Measurements from ENCODE around the gene TBC1D10B. TPM values are rescaled to one million over a fixed set of nuclear protein-coding genes. Genes with fewer than 3 reads are reported as not detected.
"Not testable (repeated sequence)": the region's sequence is repeated elsewhere in the genome, so short reads cannot be mapped to it uniquely, and the experiment has no call there.

TBC1D10B gene
- total and polyA plus RNA-seq, 9 of the 15 experiments (the other 6 are each of a cell fraction or from before 2014, with no cell fraction given): 2.2 to 55.4 (median 17.5) TPM

DNA sequence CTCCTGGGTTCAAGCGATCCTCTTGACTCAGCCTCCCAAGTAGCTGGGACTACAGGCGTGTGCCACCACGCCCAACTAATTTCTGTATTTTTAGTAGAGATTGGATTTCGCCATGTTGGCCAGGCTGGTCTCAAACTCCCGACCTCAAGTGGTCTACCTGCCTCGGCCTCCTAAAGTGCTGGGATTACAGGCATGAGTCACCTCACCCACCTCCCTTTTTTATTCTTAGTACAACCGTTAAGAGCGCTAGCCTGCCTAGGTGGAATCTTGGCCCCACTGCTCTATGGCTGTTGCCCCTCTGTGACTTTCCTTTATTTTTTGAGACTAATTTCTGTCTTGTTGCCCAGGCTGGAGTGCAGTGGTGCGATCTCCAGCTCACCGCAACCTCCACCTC is 32.3 kb downstream of the TBC1D10B start:
- in situ Hi-C loops (cut with MboI); DNase-seq (ENCODE audit: extremely low read depth in 1 of 4, low spot score in 3 of 4); H2AFZ ChIP-seq (ENCODE audit: low read depth, low read length); H3K36me3 ChIP-seq (ENCODE audit: control insufficient read depth, insufficient read depth, low read length); H3K9ac ChIP-seq (ENCODE audit: insufficient read depth in 1 of 2, low read depth in 2 of 2, low read length in 2 of 2); H3K27ac ChIP-seq (ENCODE audit: extremely low read depth, low read depth, low read length); BruUV-seq (replicated peaks); FAIRE-seq; H3K9me3 ChIP-seq (replicated peaks; ENCODE audit: control insufficient read depth, insufficient read depth, low read depth, low read length); H3K4me3 ChIP-seq; ATAC-seq; H3K27me3 ChIP-seq (ENCODE audit: control insufficient read depth in 2 of 2, insufficient read depth in 2 of 2, low read length in 2 of 2); intact Hi-C loops (cut with micrococcal nuclease); CTCF ChIA-PET (ENCODE audit: low intra/inter-chr PET ratio); H4K20me1 ChIP-seq (replicated peaks; ENCODE audit: control insufficient read depth, insufficient read depth, low read length); H3K4me2 ChIP-seq (ENCODE audit: insufficient read depth, low read length); H3K9me1 ChIP-seq (ENCODE audit: control insufficient read depth, insufficient read depth, low read length): not testable (repeated sequence)
- 62% methylated on average over 7 of the region's 10 CpGs for WGBS (ENCODE audit: insufficient coverage, low coverage, missing lambda C conversion rate)
- peaks cover 14% of the 10 kb centered on the region for H3K79me2 ChIP-seq (ENCODE audit: control insufficient read depth, insufficient read depth, low read length)
- peaks cover 8 to 22% of the 10 kb centered on the region in 2 experiments; a peak in 4 of 5 replicates for H3K4me1 ChIP-seq (replicated peaks in 1 of 2; ENCODE audit: control insufficient read depth in 2 of 2, insufficient read depth in 2 of 2, low read length in 2 of 2)
- POLR2A ChIA-PET: interaction anchor here (0.6 kb wide), 2 partner anchors 17 to 224 kb away, joined by 3 to 4 read pairs; partner anchors contain the start of gene CD2BP2

DNA sequence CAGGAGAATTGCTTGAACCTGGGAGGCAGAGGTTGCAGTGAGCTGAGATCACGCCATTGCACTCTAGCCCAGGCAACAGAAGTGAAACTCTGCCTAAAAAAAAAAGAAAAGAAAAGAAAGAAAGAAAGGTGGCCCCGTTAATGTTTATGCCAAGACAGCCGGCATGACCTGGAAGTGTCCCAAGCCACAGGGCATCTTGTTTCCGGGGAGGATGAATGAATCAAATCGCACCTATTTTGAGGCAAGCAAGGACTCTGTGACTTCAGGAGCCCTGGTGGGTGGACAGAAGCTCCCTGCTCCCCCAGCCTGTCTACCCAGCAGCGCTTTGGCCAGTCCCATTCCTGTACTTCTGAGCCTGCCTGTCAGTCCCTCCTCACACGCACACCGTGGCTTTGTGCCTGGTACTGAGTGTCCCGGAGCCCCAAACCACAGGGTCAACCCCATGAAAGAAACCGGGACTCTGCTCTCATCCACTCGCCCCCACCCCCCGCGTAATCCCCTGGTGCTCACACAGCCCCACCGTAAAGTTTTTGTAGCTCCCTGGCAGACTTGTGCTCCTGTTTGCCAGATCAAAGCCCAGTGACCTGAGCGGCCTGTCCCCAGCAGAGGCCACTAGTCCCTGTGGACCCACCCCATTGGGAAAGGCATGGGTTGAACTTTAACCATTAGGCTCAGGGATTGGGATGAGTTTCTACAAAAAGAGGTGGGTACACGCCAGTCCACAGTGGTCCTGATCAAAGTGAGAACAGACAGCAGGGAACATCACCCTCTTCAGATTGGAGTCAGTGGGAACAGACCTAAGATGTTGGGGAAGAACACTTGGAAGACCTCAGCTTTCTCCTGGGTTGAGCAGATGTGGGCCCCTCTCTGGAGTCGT is 34.5 kb downstream of the TBC1D10B start:
- ATAC-seq (peak; percentile 25; the same call in 2 of the 3 replicates), DNase-seq (ENCODE audit: extremely low read depth in 1 of 4, low spot score in 3 of 4) (peak in 2 of 4 experiments; percentile 7 to 24), FAIRE-seq (no peak)
- no peaks in the 10 kb centered on the region for H3K9me3 ChIP-seq (replicated peaks; ENCODE audit: control insufficient read depth, insufficient read depth, low read depth, low read length)
- in situ Hi-C loops (cut with MboI): no loop called here
- peak overlapping the region; percentile 88 for H3K4me2 ChIP-seq (ENCODE audit: insufficient read depth, low read length)
- ChIA-PET POLR2A (interaction anchor here (0.6 to 1.1 kb wide), 4 partner anchors 17 to 35 kb away, joined by 3 to 5 read pairs (median 3); partner anchors contain the start of gene TBC1D10B), CTCF (ENCODE audit: low intra/inter-chr PET ratio) (no interaction called here)
- peaks cover 29% of the 10 kb centered on the region for H3K79me2 ChIP-seq (ENCODE audit: control insufficient read depth, insufficient read depth, low read length)
- no peaks in the 10 kb centered on the region for H3K27me3 ChIP-seq (ENCODE audit: control insufficient read depth in 2 of 2, insufficient read depth in 2 of 2, low read length in 2 of 2)
- H3K27ac ChIP-seq (ENCODE audit: extremely low read depth, low read depth, low read length): peak overlapping the region; percentile 87; the same call in 2 of the 3 replicates
- peak overlapping the region; percentile 63 for H3K4me3 ChIP-seq
- peak overlapping the region; percentile 82 for H2AFZ ChIP-seq (ENCODE audit: low read depth, low read length)
- BruUV-seq (replicated peaks): TSS peak; percentile 85
- no peaks in the 10 kb centered on the region for H3K36me3 ChIP-seq (ENCODE audit: control insufficient read depth, insufficient read depth, low read length)
- intact Hi-C loops (cut with micrococcal nuclease): no loop called here
- 25% methylated on average over 14 of the region's 17 CpGs for WGBS (ENCODE audit: insufficient coverage, low coverage, missing lambda C conversion rate)
- no peaks in the 10 kb centered on the region for H4K20me1 ChIP-seq (replicated peaks; ENCODE audit: control insufficient read depth, insufficient read depth, low read length)
- H3K4me1 ChIP-seq (replicated peaks in 1 of 2; ENCODE audit: control insufficient read depth in 2 of 2, insufficient read depth in 2 of 2, low read length in 2 of 2): peaks cover 8 to 17% of the 10 kb centered on the region in 2 experiments; a peak in 4 of 5 replicates
- H3K9ac ChIP-seq (ENCODE audit: insufficient read depth in 1 of 2, low read depth in 2 of 2, low read length in 2 of 2): peak overlapping the region; percentile 76 to 92
- H3K9me1 ChIP-seq (ENCODE audit: control insufficient read depth, insufficient read depth, low read length): no peaks in the 10 kb centered on the region
- 0 out of 2 replicates have a peak, but pooled peaks have one; percentile 7 for TF ChIP-seq ZBTB7A (IDR thresholded peaks at IDR 0.05; ENCODE audit: borderline replicate concordance, control insufficient read depth, low read depth, low read length)
- TF ChIP-seq DDX20 (tag; IDR thresholded peaks at IDR 0.05; ENCODE audit: low read depth): no peak

All from K562 (cell line).